Measurements from ENCODE around the gene EXOC3.

Gene EXOC3

DNA sequence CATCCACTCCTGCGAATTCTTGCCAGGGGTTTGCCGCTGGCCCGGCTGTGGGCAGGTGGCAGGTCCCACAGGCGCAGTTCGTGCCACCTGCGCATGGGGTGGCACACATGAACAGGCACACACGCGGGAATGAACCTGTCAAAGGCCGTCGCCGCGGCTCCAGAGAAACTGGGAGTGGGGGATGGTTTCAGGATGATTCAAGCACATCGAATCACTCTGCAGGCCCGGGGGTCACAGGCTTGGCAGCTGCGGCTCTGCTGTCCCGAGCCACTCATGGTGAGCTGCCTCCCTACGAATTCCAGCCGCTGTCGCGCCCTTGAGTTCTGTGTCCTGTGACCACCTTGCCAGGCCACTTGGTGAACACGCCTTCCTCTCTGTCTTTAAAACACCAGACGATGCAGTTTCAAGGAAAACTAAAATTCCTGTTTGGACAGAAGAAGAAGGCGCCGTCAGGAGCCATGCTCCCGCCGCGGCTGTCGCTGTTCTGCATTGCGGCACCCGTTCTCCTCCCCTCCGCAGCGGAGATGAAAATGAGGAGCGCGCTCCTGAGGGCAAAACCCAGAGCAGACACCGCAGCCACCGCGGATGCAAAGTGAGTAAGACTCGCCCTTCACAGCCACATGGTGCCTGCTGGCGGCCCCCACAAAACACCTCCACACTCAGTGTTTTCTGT lies 15.4 kb upstream of the EXOC3 start:
- no peak for DNase-seq

DNA sequence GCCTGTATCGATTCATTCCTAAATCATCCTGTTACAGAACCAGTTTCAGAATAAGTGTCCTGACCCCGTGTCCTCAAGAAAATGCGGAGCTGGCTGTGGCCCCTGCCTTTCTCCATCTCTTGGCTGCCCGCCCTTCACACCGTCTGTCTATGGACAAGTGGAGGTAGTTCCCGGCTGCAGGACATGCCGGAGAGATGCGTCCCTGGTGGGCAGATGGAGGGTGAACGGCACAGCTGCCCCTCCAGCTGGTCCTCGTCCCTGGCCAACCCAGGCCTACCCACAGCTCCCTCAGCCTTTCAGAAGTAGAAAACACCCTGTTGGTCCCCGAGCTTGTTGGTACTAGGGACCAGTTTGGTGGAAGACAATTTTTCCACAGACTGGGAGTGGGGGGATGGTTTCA lies 14.8 kb upstream of the EXOC3 start:
- DNase-seq, result no peak

DNA sequence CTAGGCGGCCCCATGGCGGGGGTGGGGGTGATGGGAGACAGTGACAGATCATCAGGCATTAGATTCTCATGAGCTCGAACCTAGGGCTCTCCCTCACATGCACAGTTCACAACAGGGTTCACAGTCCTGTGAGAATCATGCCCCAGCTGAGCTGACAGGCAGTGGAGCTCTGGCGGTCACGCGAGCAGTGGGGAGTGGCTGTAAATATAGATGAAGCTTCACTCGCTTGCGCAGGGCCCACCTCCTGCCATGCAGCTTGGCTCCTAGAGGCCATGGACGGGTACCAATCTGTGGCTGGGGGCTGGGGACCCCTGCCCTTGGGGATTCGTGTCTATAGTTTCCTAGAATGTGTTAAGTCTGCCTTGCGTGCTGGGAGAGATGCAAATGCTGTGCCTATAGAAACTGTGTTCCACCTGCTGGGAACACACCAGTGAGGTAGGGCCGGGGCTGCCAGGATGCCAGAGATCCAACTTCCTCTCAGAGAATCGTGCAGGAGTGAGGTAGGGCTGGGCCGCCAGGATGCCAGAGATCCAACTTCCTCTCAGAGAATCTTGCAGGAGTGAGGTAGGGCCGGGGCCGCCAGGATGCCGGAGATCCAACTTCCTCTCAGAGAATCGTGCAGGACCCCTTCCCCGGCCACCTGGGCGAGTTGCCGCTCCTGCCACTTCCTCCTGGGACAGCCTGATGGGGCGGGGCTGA lies 14.1 kb upstream of the EXOC3 start:
- DNase-seq, result no peak

DNA sequence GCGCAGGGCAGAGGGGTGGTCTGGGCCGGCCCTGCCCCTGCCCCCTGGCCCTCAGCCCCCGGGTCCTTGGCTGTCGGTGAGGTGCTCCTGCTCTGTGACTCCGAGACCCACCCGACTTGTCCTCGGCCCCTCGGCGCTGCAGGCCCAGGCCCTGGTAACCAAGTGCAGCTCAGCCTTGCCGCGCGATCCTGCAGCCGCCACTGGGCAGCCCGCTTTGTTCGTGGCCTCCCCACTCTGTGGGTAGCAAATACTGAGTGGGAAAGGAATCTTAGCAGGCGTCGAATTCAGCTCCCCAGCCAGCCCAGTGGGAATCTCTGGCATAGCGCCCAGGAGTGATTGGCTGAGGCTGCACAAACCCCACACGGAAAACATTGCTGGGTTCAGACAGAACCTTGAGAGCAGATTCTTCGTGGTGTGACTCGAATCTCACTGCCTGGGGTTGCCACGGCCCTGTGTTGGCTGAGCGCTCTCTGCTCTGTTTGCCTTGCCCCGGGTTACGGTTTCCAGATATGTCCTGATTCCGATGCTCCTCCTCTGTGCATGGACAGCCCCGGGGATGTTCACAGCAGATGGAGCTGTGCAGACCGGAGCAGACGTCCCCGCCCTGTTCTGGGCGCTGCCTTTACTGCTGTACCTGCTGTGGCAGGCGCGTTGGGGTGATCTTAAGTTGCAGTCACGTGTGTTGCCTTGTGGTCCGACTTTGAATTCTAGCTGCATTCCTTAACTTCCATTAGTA lies 13.4 kb upstream of the EXOC3 start:
- DNase-seq, result no peak

DNA sequence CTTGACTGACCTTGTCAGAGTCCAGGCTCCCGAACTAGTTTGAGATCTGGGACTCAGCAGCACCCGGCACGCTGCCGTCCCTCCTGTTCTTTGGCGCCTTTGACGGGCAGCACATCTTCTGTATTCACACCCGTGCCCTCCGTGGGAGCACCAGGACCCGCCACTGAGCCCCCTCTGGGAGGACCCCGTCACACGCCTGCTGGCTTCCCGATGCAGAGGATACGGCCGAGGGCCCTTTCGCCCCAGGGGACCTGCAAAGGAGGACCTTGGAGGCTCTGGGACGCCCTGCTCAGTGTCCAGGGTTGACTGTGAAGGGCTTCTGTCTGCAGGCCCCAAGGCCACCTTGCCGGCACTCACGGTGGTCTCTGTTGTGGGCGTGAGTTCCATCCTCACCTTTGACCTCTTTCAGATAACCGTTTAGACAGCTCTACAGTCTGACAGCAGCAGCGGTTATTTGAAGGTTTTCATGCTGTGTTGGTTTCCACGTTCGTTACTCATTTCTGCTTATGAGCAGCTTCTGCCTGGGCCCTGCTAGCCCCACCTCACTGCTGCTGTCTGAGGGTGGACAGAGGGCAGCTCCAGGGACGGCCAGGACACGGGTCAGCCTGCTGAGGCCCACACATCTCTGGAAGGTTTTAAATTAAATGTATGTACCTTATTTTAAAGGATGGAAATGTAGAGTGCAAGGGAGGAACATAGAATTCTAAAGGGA lies 12.6 kb upstream of the EXOC3 start:
- no peak for DNase-seq

DNA sequence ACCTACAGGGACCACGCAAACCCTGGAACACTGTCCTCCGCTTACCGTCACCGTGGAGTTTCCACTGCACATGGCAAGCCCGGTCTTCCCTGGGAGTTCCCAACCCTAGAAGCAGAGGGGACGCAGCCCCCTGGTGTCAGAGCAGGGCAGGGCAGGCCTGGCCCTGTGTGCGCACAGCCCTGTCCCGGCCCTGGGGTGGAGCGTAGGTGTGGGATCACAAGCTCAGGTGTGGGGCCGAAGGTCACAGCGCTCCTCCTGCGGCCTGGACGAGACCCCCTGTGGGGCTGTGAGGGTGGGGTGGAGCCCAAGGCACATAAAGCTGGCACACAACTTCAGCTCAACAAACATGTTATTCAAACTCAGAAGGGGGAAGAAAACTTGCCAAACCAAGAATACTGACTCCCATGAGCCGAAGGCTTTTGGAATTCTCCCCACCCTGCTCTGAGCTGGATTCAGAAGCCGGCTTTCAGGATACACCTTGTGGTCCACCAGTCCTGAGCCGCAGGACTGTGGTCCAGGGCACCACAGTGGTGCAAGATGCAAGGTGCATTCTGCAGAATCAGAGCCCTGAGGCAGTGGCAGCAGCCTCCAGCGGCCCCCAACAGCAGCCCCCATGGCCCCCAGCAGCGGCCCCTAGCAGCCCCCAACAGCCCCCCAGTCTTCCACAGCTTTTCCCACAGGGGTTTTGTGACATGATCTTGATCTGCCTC lies 11.8 kb upstream of the EXOC3 start:
- peak; percentile 57 for DNase-seq

DNA sequence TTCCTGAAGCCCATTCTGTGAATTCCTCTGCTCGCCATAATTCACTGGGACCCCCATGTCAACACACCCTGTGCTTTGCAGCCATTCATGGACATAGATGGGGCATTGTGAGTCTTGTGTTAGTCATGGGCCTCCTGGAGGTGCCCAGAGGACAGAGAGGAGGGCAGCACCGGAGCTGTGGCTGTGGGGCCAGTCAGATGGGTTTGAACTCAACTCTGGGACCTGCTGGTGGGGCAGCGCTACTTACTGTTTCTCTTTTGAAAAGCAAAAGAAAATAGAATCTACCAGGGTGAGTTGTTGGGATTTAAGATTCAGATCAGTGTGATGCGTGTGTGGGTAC lies 11.3 kb upstream of the EXOC3 start:
- no peak for DNase-seq

DNA sequence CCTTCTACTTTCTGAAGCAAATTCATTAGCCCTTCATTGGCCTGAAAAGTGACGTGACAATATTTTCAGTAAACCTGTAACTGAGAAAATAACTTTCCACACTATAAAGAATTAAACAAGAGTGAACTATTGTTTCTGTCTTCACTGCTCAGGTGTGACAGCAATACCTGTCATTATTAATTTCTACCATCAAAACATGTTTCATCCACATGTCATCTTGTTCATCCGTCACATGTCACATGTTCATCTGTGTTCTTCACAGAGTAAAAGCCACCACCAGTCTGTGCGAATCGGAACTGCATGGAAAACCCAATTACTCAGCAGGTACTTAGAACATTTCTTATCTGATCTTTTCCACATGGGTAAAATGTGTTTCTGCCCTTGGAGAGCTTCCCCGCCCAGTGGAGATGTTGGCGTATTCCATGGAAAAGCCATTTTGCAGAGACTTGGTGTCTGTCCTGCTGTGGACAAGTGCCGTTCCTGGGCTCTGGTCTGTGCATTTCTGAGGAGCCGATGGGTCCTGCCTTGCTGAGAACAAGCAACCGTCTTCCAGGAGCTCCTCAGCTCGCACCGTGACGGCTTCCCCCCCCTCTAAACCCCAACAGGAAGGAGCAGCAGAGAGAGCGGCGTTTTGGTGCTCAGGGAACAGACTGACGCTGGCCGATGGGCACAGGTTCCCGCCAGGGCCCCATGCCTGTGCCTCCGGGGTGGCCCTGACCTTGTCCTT lies 10.6 kb upstream of the EXOC3 start:
- DNase-seq, result no peak

DNA sequence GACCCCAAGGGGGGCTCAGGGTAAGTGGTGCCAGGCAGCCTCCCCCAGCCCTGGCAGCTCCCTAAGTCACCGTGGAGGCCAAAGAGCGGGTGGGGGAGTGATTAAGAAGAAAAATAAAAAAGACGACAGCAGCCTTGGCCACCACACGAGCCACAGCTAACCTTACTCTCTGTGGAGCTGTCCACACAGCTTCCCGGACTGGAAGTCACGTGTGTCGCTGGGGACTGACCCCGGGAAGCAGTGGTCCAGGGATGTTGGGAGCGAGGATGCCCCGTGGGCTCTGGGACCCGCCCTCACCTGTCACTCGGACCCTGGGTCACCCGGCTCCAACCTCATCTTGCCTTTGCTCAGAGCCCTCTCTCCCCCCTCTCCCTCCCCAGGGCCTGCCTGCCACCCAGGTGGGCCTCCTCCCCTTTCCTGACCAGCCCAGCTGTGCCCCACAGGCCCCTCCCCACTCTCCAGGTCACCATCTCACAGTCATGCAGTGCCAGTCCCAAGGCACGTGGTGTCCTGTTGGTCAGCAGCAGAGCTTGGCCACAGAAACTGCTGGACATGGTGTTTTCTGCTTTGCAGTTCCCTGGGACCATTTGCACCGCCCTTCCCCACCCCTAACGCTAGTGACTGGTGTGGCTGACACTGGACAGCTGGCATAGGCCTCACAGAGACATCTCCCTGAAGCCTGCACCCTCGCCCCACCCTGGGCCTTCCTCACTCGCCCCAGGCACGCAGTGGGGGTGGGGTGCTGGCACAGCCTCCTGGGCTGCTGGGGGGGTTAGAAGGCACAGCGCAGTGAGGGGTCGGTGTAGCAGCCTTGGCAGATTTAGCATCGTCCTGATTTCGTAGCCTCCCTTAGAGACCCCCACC lies 9.8 kb upstream of the EXOC3 start:
- no peak for DNase-seq

DNA sequence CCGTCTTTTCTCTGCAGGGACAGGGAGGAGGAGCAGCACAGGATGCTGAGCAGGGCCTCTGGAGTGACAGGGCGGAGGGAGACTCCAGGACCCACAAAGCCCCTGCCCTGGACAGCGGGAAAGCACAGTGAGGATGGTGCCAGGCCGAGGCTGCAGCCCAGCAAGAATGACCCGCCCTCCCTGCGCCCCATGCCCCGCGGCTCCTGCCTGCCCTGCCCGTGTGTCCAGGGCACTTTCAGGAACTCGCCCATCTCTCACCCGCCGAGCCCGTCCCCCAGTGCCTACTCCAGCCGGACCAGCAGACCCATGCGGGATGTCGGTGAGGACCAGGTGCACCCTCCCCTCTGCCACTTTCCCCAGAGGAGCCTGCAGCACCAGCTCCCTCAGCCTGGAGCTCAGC lies 9.1 kb upstream of the EXOC3 start:
- no peak for DNase-seq

DNA sequence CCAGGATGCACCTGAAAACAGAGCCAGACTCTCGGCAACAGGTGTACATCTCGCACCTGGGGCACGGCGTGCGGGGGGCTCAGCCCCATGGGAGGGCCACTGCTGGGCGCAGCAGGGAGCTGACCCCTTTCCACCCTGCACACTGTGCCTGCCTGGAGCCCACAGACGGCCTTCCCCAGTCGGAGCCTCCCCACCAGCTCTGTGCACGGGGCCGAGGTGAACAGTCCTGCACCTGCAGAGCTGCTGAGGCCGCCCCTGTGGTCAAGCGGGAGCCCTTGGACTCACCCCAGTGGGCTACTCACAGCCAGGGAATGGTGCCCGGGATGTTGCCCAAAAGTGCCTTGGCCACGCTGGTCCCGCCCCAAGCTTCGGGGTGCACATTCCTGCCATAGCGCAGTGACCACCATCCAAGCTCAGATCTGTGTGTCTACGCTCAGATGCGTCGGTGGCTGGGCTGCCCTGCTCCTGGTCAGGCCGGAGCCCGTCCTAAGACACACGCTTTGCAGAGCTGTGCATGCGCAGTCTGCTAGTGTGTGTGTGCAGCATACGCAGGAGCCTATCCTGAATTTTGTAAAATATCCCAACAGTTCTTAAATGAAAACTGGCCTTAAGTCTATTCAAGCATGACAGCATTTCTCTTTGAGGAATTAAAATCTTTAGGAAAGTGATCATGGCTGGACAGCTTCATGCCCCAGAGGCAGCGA lies 8.4 kb upstream of the EXOC3 start:
- DNase-seq, result no peak

DNA sequence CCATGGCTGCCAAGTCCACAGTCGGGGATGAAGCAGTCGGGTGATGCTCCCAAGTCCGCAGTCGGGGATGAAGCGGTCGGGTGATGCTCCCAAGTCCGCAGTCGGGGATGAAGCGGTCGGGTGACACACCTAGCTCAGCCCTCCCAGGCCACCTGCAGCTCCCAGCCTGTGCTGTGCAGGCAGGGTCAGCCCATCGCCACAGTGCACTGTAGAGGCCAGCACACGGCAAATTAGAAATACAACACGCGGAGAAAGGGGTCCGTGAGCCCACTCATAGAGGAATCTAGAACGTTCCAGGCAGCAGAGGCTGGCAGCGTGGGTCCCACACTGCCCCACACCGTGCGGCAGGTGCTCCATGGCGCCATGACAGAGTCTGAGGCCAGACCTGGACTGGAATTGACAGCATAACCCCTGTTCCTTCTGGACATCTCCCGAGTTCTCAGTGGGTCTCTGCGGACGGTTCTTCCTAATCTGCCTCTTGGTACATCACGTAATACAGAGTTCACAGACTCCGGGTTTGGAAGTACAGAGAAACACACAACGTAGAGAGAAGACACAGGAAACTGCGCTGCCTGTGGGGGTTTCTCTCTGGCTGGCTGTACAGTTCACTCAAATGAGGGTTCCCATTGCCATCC lies 7.7 kb upstream of the EXOC3 start:
- DNase-seq, result no peak

DNA sequence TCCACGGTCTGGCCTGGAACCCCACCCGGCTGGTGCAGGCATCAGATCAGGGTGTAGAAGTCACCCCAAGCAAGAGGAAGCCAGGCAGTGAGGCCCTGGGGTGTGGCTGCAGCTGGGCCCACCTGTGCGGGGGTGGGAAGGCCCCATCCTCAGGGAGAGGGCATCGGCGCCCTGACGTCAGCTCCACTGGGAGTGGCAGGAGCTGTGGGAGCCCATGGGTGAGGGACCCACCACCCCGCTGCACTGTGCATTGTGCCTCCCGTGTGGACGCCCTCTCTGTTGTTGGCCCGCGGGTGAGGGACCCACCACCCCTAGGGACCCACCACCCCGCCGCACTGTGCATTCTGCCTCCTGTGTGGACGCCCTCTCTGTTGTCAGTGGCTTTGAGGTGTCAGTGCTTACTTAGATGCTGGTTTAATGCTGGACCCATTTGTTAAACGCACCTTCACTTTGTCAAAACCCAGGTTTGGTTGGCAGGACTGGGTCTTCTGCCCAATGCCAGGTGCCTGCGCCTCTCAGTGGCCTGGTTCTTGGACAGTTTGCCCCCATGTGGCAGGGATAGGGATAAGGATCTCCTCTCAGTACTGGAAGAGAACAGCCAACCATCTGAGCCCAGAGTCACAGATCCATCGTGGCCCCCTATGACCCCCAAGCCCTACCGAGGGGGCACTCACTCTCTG lies 6.9 kb upstream of the EXOC3 start:
- DNase-seq, result no peak

DNA sequence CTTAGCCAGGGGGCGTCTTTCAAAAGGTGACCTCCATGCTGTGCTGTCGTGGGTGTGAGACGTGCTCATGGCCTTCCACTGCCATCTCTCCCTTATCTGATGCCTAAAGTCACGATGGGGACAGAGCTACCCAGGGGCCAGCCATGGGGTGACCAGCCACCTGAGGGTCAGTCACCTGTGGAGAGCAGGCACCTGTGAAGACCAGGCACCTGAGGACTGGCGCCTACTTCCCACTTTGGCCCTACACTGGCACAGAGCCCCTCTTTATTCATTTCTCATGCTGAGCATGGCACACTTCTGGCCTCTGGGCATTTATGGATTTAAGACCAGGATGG lies 6.4 kb upstream of the EXOC3 start:
- no peak for DNase-seq

DNA sequence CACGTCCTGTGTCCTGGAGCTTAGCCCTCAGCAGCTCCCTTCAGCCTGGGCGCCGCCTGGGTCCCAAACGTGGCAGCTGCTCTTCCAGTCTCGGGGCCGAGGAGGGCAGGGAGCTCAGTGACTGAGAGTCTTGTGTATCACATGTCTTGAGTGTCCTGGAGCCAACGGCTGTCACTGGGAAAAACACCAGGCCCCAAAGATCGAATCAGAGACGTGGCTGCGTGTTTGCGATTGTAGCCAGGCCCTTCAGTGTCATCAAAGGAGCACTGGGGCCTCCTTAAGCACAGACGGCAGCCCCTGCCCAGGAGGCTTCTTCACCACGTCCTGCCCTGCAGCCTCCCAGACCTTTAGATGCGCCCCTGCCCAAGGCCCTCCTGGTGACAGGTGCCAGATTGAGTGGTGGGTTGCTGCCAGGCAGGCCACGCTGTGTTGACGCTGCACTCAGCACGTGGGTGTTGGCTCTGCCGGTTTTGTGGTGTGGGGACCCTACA lies 5.7 kb upstream of the EXOC3 start:
- no peak for DNase-seq

DNA sequence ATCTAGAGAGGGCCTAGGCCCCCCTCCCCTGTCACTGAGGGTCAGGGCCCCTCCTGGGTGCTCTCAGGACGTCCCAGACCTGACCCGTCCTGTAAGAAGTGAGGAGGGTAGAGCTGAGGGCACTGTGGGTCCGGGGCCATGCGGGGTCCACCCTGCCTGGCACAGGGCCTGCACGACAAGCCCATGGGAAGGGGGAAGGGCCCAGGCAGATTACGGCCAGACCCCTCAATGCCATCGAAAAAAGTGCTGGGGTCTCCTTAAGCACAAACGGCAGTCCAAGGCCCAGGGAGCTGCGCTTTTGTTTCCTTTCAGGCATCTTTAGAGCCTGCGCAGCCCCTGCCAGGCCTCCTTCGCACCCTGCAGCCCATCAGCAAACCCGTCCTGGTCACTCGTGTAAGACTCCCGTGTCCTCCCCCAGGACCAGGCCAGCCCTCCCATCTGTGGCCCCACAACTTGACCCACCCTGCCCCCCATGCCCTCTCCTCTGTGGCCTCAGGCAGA lies 4.4 kb upstream of the EXOC3 start:
- no peak for DNase-seq

DNA sequence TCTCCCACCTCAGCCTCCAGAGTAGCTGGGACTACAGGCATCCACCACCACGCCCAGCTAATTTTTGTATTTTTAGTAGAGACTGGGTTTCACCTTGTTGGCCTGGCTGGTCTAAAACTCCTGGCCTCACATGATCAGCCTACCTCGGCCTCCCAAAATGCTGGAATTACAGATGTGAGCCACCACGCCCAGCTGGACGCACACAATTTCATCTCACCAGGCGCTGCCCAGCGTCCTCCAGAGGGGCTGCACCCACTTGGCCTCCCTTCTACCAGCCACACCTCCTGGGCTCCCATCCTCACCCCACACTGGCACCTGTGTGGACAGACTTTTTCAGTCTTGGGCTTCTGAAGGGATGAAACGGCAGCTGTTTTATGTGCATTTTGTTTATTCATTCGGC lies 3.8 kb upstream of the EXOC3 start:
- no peak for DNase-seq

DNA sequence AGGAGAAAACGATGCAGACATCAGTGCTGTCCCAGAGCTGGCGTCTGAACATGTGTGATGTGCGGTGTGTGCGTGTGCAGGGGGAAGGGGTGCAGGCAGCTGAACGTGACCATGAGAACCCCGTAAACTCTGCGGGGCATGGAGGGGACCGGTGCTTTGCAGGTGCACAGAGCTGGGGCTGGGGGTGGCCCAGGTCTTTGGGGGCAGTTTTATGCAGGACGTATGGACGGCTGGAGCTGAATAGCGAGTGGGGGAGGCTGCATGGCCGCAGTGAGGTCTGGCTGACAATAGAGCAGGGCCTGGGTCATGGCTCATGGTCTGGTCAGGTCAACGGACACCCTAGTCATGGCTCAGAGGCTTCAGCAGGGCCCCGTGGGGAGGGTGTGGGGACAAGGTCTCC lies 3.3 kb upstream of the EXOC3 start:
- no peak for DNase-seq
